Tibial artery (tissue), 4 donors: ENCODE measurements around the gene TRIOBP.

Source experiments
- DNase-seq, 2 donors: peaks; one replicate each; pipeline ENCODE4 v3.0.0-alpha.2; 2019
- H3K27ac ChIP-seq, 2 donors: fragments of 200-600 bp; sonication (generic) in 1 of 2; 1 replicate in 1 of 2; 2 replicates in 1 of 2; pipeline ENCODE4 v1.5.1; 2018 to 2019; ENCODE audit warnings: mild to moderate bottlenecking in 1 of 2
- H3K27me3 ChIP-seq, 2 donors: fragments of 200-600 bp; sonication (generic) in 1 of 2; one replicate each; pipeline versions ENCODE4 v1.5.1 to v1.6.0; 2016 to 2019
- H3K36me3 ChIP-seq, 3 donors: fragments of 200-600 bp; sonication (generic) in 2 of 3; one replicate each; pipeline ENCODE4 v1.5.1; 2016 to 2019; ENCODE audit warnings: mild to moderate bottlenecking in 2 of 3
- H3K4me1 ChIP-seq, 4 donors: fragments of 200-600 bp; sonication (generic) in 2 of 4; 1 replicate in 3 of 4; 2 replicates in 1 of 4; pipeline ENCODE4 v1.5.1; 2016 to 2019
- H3K4me3 ChIP-seq, 2 donors: fragments of 200-600 bp; sonication (generic) in 1 of 2; 1 replicate in 1 of 2; 2 replicates in 1 of 2; pipeline ENCODE4 v1.5.1; 2018 to 2019; ENCODE audit warnings: mild to moderate bottlenecking in 2 of 2
- H3K9me3 ChIP-seq, 3 donors: fragments of 200-600 bp; sonication (generic) in 1 of 3; one replicate each; pipeline ENCODE4 v1.5.1; 2016 to 2019
- CTCF ChIP-seq, 2 experiments: fragments of 200-600 bp in 1 of 2; fragments of 450-650 bp in 1 of 2; IDR thresholded peaks; one replicate each; pipeline ENCODE4 v1.5.1; 2017 to 2019; ENCODE audit warnings: antibody characterized with exemption in 2 of 2, mild to moderate bottlenecking in 1 of 2, moderate library complexity in 1 of 2
- intact Hi-C: fragments of 100-400 bp; cut with DNase I; formaldehyde crosslinking; loops from one replicate; pipeline ENCODE4 v1.15.0; 2023; ENCODE audit warnings: low total_unique reads

TRIOBP gene

GRCh38 chr22:37703906-37704305, 7.1 kb downstream of the TRIOBP start:
- Histone ChIP-seq H3K9me3 (no peaks in the 10 kb centered on the region), H3K4me3 (no peak overlapping the region), H3K36me3 (no peaks in the 10 kb centered on the region), H3K27ac (no peak overlapping the region), H3K27me3 (no peaks in the 10 kb centered on the region), H3K4me1 (no peaks in the 10 kb centered on the region)
- DNase-seq, result no peak
- no peak for TF ChIP-seq CTCF (IDR thresholded peaks at IDR 0.05)
- intact Hi-C loops, result no loop called here

GRCh38 chr22:37704645-37705044, 7.8 kb downstream of the TRIOBP start:
- no peak overlapping the region for H3K27ac ChIP-seq
- TF ChIP-seq CTCF (IDR thresholded peaks at IDR 0.05), result no peak
- H3K27me3 ChIP-seq, result no peaks in the 10 kb centered on the region
- no peaks in the 10 kb centered on the region for H3K9me3 ChIP-seq
- H3K36me3 ChIP-seq, result no peaks in the 10 kb centered on the region
- H3K4me1 ChIP-seq, result no peaks in the 10 kb centered on the region
- H3K4me3 ChIP-seq, result no peak overlapping the region
- intact Hi-C loops, result no loop called here
- no peak for DNase-seq

DNA sequence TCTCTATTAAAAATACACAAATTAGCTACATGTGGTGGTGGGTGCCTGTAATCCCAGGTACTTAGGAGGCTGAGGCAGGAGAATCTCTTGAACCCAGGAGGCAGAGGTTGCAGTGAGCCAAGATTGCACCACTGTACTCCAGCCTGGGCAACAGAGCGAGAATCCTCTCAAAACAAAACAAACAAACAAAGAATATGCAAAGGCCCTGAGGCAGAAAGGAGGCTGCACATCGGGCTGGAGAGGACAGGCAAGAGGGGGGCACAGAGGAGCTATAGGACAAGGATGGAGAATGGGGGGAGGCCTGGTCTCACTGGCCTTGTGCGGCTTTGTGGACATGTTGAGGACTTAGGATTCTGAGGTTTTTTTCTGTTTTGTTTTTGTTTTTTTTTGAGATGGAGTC, 8.4 kb downstream of the TRIOBP start:
- H3K9me3 ChIP-seq, result no peaks in the 10 kb centered on the region
- no peaks in the 10 kb centered on the region for H3K36me3 ChIP-seq
- TF ChIP-seq CTCF (IDR thresholded peaks at IDR 0.05), result no peak
- no peak for DNase-seq
- intact Hi-C loops, result no loop called here
- no peak overlapping the region for H3K4me3 ChIP-seq
- no peaks in the 10 kb centered on the region for H3K4me1 ChIP-seq
- no peak overlapping the region for H3K27ac ChIP-seq
- H3K27me3 ChIP-seq, result no peaks in the 10 kb centered on the region

GRCh38 chr22:37708580-37709444, 12.0 kb downstream of the TRIOBP start:
- intact Hi-C loops, result no loop called here
- no peaks in the 10 kb centered on the region for H3K4me1 ChIP-seq
- no peaks in the 10 kb centered on the region for H3K36me3 ChIP-seq
- H3K9me3 ChIP-seq, result no peaks in the 10 kb centered on the region
- TF ChIP-seq CTCF (IDR thresholded peaks at IDR 0.05), result no peak
- no peak overlapping the region for H3K4me3 ChIP-seq
- no peak for DNase-seq
- no peaks in the 10 kb centered on the region for H3K27me3 ChIP-seq
- no peak overlapping the region for H3K27ac ChIP-seq

DNA sequence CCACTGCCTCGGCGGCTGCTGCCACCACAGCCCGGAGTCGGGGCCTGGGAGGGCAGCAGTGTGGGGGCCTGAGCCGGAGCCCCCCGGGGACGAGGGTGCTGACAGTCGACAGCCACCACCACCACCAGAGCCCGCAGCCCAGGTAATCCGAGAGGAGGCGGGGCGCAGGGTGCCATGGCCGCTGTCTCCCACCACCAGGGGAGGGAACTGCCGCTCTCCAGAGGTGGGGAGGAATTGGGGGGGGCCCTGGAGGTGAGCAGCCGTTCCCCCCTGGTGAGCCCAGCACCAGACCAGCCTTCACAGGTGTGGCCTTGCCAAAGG, 12.6 kb downstream of the TRIOBP start:
- no peak for TF ChIP-seq CTCF (IDR thresholded peaks at IDR 0.05)
- Histone ChIP-seq H3K36me3 (no peaks in the 10 kb centered on the region), H3K4me3 (no peak overlapping the region), H3K4me1 (no peaks in the 10 kb centered on the region), H3K27ac (no peak overlapping the region), H3K27me3 (no peaks in the 10 kb centered on the region), H3K9me3 (no peaks in the 10 kb centered on the region)
- no peak for DNase-seq
- intact Hi-C loops, result no loop called here

DNA sequence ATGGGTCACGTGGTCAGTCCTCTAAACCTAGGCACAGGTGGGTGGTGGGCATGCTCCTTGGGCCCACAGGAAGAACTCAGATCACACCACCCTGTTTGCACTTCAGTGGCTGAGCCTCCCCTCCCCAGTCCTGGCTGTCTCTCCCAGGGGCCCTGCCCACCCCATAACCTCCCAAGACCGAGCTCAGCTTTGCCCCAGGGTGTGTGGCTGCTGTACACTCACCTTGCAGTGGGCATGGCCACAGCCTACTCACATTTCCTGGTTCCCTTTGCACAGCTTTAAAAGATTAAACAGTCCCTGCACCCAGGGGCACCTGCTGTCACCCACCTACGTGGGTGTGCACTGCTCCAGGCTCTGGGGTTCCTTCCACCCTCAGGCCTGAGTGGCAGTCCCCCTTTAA, 13.8 kb downstream of the TRIOBP start:
- H3K4me3 ChIP-seq, result no peak overlapping the region
- no peak overlapping the region for H3K27ac ChIP-seq
- H3K27me3 ChIP-seq, result no peaks in the 10 kb centered on the region
- intact Hi-C loops, result no loop called here
- H3K4me1 ChIP-seq, result no peaks in the 10 kb centered on the region
- TF ChIP-seq CTCF (IDR thresholded peaks at IDR 0.05), result no peak
- no peak for DNase-seq
- no peaks in the 10 kb centered on the region for H3K36me3 ChIP-seq
- H3K9me3 ChIP-seq, result no peaks in the 10 kb centered on the region
